Measurements from ENCODE around the gene NACC2.
"Not testable (repeated sequence)": the region's sequence is repeated elsewhere in the genome, so short reads cannot be mapped to it uniquely, and the experiment has no call there.

The NACC2 gene

GRCh38 chr9:136044971-136045594 is 50.0 kb downstream of the NACC2 start:
- DNase-seq (ENCODE audit: low spot score) = no peak

DNA sequence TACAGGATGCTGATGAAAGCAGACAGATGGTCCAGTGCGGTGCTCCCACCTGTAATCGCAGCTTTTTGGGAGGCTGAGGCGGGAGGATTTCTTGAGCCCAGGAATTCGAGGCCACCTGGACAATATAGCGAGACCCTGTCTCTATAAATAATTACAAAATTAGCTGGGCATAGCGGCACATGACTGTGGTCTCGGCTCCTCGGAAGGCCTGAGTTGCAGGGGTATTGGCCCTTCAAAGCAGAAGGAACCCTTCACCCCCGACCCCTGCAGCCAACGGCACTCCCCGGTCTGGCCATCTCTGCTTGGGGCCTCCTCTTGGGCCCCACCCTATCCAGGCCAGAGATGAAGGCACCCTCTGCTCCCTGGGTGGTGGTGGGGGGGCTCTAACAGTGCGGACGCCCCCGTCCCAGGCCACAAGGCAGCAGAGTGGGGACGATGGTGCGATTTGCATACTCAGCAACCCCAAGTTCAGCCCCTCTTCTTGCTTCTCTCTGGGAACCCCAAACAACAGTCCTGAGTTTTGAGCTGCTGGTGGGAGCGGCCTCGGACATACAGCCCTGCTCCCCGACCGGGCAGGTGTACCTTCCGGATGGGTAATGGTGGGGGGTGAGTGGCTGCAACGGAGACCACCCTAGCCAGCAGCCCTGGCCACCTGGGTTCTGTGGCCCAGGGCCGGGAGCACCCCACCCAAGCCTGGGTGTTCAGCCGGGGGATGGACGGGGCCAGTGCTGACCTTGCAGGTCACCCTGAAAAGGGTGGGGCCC is 50.7 kb downstream of the NACC2 start:
- DNase-seq (ENCODE audit: low spot score) = no peak

DNA sequence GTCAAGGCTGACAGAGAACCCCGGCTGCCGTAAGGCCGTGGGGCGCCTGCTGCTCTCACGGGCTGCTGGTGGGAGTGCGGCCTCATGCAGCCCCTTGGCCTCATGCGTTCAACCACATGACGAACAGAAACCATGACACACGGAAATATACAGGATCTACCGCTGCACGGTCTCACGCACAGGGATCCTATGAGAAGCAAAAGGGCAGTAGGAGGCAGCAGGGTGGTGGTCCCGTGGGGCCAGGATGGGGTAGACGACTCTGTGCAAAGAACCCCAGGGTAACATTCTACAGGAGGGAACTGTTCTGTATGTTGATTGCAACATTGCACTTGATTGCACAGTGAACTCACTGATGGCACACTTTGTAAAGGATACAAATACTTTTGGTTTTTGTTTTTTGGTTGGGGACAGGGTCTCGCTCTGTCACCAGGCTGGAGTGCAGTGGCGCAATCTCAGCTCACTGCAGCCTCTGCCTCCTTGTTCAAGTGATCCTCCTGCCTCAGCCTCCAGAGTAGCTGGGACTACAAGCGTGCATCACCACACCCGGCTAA is 51.6 kb downstream of the NACC2 start:
- no peak for DNase-seq (ENCODE audit: low spot score)

DNA sequence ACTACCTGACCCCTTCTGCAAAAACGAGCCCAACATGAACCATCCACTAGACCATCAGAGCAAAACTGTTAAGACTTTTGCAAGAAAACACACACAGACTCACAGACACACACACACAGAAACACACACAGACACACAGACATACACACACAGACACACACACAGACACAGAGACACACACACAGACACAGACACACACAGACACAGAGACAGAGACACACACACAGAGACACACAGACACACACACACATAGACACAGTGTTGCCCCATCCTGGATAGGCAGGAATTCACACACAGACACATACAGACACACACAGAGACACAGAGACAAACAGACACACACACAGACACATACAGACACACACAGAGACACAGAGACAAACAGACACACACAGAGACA is 52.5 kb downstream of the NACC2 start:
- no peak for DNase-seq (ENCODE audit: low spot score)

- DNase-seq (ENCODE audit: low spot score) = not testable (repeated sequence)
Measured at GRCh38 chr9:136040848-136041247, 54.2 kb downstream of the NACC2 start.

DNA sequence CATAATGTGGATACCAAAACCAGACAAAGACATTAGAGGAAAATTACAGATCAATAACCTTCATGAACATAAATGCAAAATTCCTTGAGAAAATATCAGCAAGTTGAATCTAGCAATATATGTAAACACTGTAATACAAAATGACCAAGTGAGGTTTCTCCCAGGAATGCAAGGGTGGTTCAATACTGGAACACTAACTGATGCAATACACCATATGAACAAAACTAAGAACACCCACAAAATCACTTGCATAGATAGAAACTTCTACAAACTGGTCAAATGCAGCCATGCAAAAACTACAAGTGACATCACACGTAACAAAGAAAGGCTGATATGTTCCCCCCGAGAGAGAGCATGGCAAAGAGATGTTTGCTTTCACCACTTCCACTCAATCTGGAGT is 55.6 kb downstream of the NACC2 start:
- DNase-seq (ENCODE audit: low spot score) = no peak

DNA sequence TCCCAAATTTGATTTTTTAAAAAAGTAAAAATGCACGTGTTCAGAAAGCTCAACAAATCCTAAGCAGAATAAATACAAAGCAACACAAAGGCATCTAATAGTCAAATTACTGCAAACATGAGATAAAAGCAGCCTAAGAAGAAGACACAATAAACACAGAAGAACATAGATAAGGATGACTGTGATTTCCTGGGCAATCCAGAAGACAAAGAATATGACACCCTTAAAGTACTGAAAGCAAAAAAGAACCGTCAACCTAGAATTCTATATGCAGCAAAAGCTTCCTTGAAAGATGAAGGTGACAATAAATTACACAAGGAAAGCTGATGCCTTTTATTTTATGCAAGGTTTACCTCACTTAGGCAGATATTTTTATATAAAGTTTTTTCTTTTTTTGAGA is 58.2 kb downstream of the NACC2 start:
- no peak for DNase-seq (ENCODE audit: low spot score)

GRCh38 chr9:136036050-136036449 is 59.0 kb downstream of the NACC2 start:
- DNase-seq (ENCODE audit: low spot score) = no peak

GRCh38 chr9:136031741-136032730 is 63.1 kb downstream of the NACC2 start:
- peak; percentile 72 for DNase-seq (ENCODE audit: low spot score)

DNA sequence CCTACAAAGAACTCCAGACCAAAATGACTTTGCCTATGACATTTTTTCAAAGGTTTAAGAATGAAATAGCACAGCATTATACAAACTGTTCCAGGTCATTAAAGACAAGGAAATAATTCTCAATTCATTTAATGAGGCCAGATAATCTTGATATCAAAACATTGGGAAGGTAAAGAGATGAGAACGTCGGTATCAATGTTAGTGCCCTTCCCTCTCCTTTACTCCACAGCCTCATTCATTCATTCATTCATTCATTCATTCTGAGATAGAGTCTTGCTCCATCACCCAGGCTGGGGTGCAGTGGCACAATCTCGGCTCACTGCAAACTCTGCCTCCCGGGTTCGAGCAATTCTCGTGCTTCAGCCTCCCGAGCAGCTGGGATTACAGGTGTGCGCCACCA is 64.0 kb downstream of the NACC2 start:
- no peak for DNase-seq (ENCODE audit: low spot score)

DNA sequence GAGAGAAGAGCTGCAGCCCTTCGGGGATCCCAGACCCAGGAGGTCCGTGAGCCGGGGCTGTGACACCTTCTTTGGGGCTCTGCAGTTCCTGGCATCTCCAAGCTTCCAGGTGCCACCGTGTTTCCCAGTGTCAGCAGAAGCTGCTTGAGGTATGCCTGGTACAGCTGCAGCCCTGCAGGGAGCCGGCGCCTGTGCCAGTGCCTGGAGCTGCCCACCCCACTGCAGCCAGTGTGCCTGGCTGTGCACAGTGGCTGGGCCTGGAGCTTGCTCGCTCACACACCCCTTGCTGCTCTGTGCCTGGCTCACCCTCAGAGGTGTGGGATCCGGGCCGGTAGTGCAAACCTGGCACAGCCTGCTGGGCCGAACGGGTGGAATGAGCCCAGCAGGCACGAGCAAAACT is 65.5 kb downstream of the NACC2 start:
- no peak for DNase-seq (ENCODE audit: low spot score)

- no peak for DNase-seq (ENCODE audit: low spot score)
Measured at GRCh38 chr9:136028760-136029470, 66.2 kb downstream of the NACC2 start.

GRCh38 chr9:136026943-136027289 is 68.2 kb downstream of the NACC2 start:
- DNase-seq (ENCODE audit: low spot score) = not testable (repeated sequence)

- no peak for DNase-seq (ENCODE audit: low spot score)
Measured at GRCh38 chr9:136026266-136026942, 68.7 kb downstream of the NACC2 start.

DNA sequence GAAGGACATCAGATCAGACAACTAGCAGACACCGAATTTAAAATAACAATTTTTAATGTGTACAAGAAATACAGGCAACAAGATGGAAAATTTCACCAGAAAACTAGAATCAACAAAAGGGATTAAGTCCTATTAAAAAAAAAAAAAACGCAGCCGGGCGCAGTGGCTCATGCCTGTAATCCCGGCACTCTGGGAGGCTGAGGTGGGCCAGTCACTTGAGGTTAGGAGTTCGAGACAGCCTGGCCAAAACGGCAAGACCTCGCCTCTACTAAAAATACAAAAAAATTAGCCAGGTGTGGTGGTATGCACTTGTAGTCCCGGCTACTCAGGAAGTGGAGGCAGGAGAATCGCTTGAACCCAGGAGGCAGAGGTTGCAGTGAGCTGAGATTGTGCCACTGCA is 69.6 kb downstream of the NACC2 start:
- no peak for DNase-seq (ENCODE audit: low spot score)

- no peak for DNase-seq (ENCODE audit: low spot score)
Measured at GRCh38 chr9:136024696-136025316, 70.3 kb downstream of the NACC2 start.

GRCh38 chr9:136024286-136024685 is 70.8 kb downstream of the NACC2 start:
- no peak for DNase-seq (ENCODE audit: low spot score)

DNA sequence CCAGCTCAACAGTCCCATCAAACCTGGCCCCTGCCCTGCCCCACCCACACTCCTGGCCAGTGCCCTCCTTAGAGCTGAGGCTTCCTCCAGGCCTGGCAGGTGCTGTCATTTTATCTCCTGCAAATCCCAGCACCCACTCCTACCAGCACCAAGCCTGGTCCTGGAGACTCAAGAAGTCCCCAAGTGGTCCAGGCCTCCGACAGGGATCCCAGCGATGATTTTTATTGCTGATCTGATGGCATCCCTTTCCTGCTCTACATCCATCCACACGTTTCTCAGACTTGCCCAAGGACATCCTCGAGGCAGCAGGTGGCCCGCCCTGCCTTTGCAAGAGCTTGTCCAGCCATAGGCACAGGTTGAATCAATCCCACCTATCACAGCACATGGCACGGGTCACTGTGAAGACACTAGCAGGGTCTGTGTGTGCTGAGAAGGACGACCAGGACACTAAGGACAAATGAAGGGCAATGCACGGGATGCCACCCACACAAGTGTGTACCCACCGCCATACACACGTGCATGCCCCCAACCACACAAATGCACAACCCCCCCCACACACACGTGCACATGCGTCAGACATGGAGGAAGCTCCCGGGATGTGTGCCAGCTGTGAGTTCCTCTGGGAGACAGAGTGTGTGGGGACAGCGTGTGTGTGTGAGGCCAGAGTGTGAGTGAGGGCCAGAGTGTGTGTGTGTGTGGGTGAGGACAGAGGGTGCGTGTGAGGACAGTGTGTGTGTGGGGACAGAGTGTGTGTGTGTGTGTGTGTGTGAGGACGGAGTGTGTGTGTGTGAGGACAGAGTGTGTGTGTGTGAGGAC is 71.5 kb downstream of the NACC2 start:
- peak; percentile 74 for DNase-seq (ENCODE audit: low spot score)

GRCh38 chr9:136022731-136023409 is 72.2 kb downstream of the NACC2 start:
- no peak for DNase-seq (ENCODE audit: low spot score)

Measured in AG08396 (cell line).